NCI-H510A (cell line): ENCODE results near the gene EGFL7.

Source experiments
- DNase-seq: peaks from one replicate; lab custom pipeline; 2025; lab: John Stamatoyannopoulos, UW

The EGFL7 gene

GRCh38 chr9:136718345-136719194 lies 55.9 kb downstream of the EGFL7 start:
- DNase-seq = no peak

GRCh38 chr9:136719195-136719880 lies 56.6 kb downstream of the EGFL7 start:
- DNase-seq = no peak

- no peak for DNase-seq
Observed at GRCh38 chr9:136720251-136720897, 57.7 kb downstream of the EGFL7 start.

- DNase-seq = no peak
Observed at GRCh38 chr9:136720898-136721338, 58.2 kb downstream of the EGFL7 start.

DNA sequence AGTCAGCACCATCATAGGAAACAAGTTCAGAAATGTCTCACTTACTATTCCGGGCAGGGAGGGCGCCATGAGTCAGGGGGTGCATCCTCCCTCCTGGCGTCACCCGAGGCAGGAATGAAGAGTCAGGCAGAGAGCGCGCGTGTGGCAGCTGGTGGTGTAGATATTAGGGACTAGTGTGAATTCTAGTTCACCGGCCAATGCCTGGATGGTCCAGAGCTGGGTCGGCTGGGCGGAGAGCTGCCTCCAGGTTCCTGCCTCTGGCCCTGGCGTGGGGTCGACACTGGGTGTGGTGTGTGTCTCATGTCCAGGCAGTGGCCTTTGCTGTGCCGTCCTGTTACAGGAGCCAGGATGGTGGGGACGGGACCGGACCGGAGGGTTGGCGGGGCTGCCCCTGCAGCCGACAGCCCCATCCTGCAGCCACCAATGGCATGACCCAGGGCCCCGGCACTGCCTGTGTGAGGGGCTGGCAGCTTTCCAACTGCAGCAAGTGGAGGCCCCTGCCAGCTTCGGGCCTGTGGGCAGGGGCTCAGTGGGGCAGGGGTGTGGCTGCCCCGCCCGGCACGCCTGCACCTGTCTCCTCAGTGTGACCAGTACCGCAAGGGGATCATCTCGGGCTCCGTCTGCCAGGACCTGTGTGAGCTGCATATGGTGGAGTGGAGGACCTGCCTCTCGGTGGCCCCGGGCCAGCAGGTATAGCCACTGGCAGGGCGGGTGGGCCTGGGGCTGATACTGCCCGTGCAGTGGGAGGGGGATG lies 58.8 kb downstream of the EGFL7 start:
- DNase-seq = no peak
